Mucosa of descending colon (tissue), 3 donors: ENCODE results near the gene THSD8. TPM values are rescaled to one million over a fixed set of nuclear protein-coding genes. Genes with fewer than 3 reads are reported as not detected.

ENCODE experiments used
- ATAC-seq: fragments of 200-7000 bp; cut with Tn5 transposase; one replicate; pipeline ENCODE4 v1.9.1; 2020; ENCODE audit warnings: mild to moderate bottlenecking, moderate library complexity
- DNase-seq, 3 donors: peaks; one replicate each; pipeline ENCODE4 v3.0.0-alpha.2; 2020
- H3K36me3 ChIP-seq: fragments of 200-600 bp; one replicate; pipeline ENCODE4 v1.8.0; 2021; ENCODE audit warnings: low read depth, mild to moderate bottlenecking
- H3K4me1 ChIP-seq: fragments of 200-600 bp; one replicate; pipeline ENCODE4 v1.8.0; 2021; ENCODE audit warnings: low read depth, mild to moderate bottlenecking
- H3K4me3 ChIP-seq: fragments of 200-600 bp; one replicate; pipeline ENCODE4 v1.8.0; 2021; ENCODE audit warnings: mild to moderate bottlenecking
- H3K9me3 ChIP-seq: fragments of 200-600 bp; one replicate; pipeline ENCODE4 v1.8.0; 2021; ENCODE audit warnings: mild to moderate bottlenecking
- CTCF ChIP-seq: fragments of 200-600 bp; IDR thresholded peaks from one replicate; pipeline ENCODE4 v1.8.0; 2022; ENCODE audit warnings: antibody characterized with exemption, mild to moderate bottlenecking
- intact Hi-C, 2 donors: fragments of 100-400 bp; cut with DNase I in 1 of 2; cut with micrococcal nuclease in 1 of 2; formaldehyde crosslinking; loops; one replicate each; pipeline versions ENCODE4 v1.11.0 to v1.11.1; 2022; cut with DNase I, micrococcal nuclease
- total RNA-seq, 3 donors: library from RNA; stranded (reverse); fragmentation: NEBNext Ultra II Directional in 2 of 3; extraction: Animal tissue kit (Norgen Biotek cat#: 25700) in 2 of 3; gene quantifications; one replicate each; pipeline versions ENCODE4 v1.2.1 to v1.2.4, GENCODE V29; 2021 to 2023
- donor health status: DM: no; HTN: no; CAD: no; lungs with moderate emphysema.
- donor health status: DM: no; HTN: no; CAD: no.
- donor health status: DM: no; HTN: yes; CAD: no.

Gene THSD8
- total RNA-seq, 3 donors from 2014 or later = 1.5 to 10.4 (median 2.7) TPM

GRCh38 chr19:12790628-12791344 is 11.1 kb upstream of the THSD8 start:
- Histone ChIP-seq H3K4me3 (peak overlapping the region; percentile 83), H3K4me1 (peaks cover 46% of the 10 kb centered on the region), H3K9me3 (no peaks in the 10 kb centered on the region), H3K36me3 (no peaks in the 10 kb centered on the region)
- no peak for ATAC-seq
- intact Hi-C loops = no loop called here
- DNase-seq = peak; percentile 46 to 55 (median 47)
- TF ChIP-seq CTCF = no peak

GRCh38 chr19:12791345-12792050 is 10.4 kb upstream of the THSD8 start, which contains the start of gene JUNB:
Gene JUNB, plus strand, starts transcription at chr19:12791486. Its CDS starts 286 bp downstream, at chr19:12791772.
- ATAC-seq (peak; percentile 52), DNase-seq (peak; percentile 98 to 99 (median 99))
- intact Hi-C loops = no loop called here
- TF ChIP-seq CTCF = no peak
- H3K4me3 ChIP-seq = peak within 1 kb of the TSS; percentile 83
- no peaks in the 10 kb centered on the region for H3K9me3 ChIP-seq
- H3K36me3 ChIP-seq = no peaks in the 10 kb centered on the region
- H3K4me1 ChIP-seq = peaks cover 46% of the 10 kb centered on the region

GRCh38 chr19:12792051-12792852 is 9.6 kb upstream of the THSD8 start:
- H3K9me3 ChIP-seq = no peaks in the 10 kb centered on the region
- DNase-seq = peak; percentile 79 to 92 (median 86)
- H3K4me1 ChIP-seq = peaks cover 42% of the 10 kb centered on the region
- H3K36me3 ChIP-seq = no peaks in the 10 kb centered on the region
- intact Hi-C loops = no loop called here
- no peak for TF ChIP-seq CTCF
- no peak for ATAC-seq
- H3K4me3 ChIP-seq = peak overlapping the region; percentile 83

- DNase-seq (peak; percentile 57 to 67 (median 59)), ATAC-seq (no peak)
- Histone ChIP-seq H3K4me3 (peak overlapping the region; percentile 83), H3K36me3 (no peaks in the 10 kb centered on the region), H3K4me1 (peaks cover 35% of the 10 kb centered on the region), H3K9me3 (no peaks in the 10 kb centered on the region)
- intact Hi-C loops = no loop called here
- TF ChIP-seq CTCF = no peak
Observed at GRCh38 chr19:12792853-12793289, 9.0 kb upstream of the THSD8 start.

GRCh38 chr19:12793290-12794195 is 8.3 kb upstream of the THSD8 start:
- intact Hi-C loops = no loop called here
- peak overlapping the region; percentile 83 for H3K4me3 ChIP-seq
- H3K9me3 ChIP-seq = no peaks in the 10 kb centered on the region
- peaks cover 29% of the 10 kb centered on the region for H3K4me1 ChIP-seq
- peak; percentile 47 for ATAC-seq
- no peak for TF ChIP-seq CTCF
- peak; percentile 95 to 96 (median 96) for DNase-seq
- no peaks in the 10 kb centered on the region for H3K36me3 ChIP-seq
